Body of pancreas (tissue), 4 donors: ENCODE results near the gene KRT15. TPM values are rescaled to one million over a fixed set of nuclear protein-coding genes. Genes with fewer than 3 reads are reported as not detected.

ENCODE experiments used
- ATAC-seq: fragments of 150-250 bp; one replicate; pipeline ENCODE4 v1.9.1; 2016
- DNase-seq, 4 donors: peaks; one replicate each; pipeline ENCODE4 v3.0.0-alpha.2; 2019
- H3K27ac ChIP-seq, 4 donors: fragments of 200-600 bp; sonication (generic); 1 replicate in 3 of 4; 2 replicates in 1 of 4; pipeline versions ENCODE4 v1.5.1 to v1.6.1; 2016 to 2019; ENCODE audit warnings: mild to moderate bottlenecking in 1 of 4, mixed read lengths in 1 of 4, moderate library complexity in 1 of 4
- H3K27me3 ChIP-seq, 2 donors: fragments of 200-600 bp; sonication (generic); one replicate each; pipeline ENCODE4 v1.6.0; 2016; ENCODE audit warnings: mild to moderate bottlenecking in 1 of 2
- H3K36me3 ChIP-seq, 2 donors: fragments of 200-600 bp; sonication (generic); replicated peaks in 1 of 2; 2 replicates each; pipeline ENCODE4 v1.5.1; 2016; ENCODE audit warnings: low read depth in 2 of 2; ENCODE audit not compliant: insufficient read depth in 1 of 2
- H3K4me1 ChIP-seq: fragments of 200-600 bp; sonication (generic); one replicate; pipeline ENCODE4 v1.6.0; 2016
- H3K4me3 ChIP-seq, 2 donors: fragments of 200-600 bp; sonication (generic); 1 replicate in 1 of 2; 2 replicates in 1 of 2; pipeline ENCODE4 v1.5.1; 2016 to 2019
- H3K9me3 ChIP-seq, 3 donors: fragments of 200-600 bp; sonication (generic); 1 replicate in 2 of 3; 2 replicates in 1 of 3; pipeline ENCODE4 v1.5.1; 2016
- POLR2A ChIP-seq, 3 donors: fragments of 450-650 bp; IDR thresholded peaks; one replicate each; pipeline ENCODE4 v1.6.1; 2016; ENCODE audit warnings: antibody characterized with exemption in 3 of 3, mild to moderate bottlenecking in 2 of 3
- WGBS, 2 donors: methylation state at CpG; one replicate each; pipeline ENCODE4 v1.1.5; 2017; 5-methylcytosine and 5-hydroxymethylcytosine counted together
- intact Hi-C: fragments of 100-400 bp; cut with DNase I; formaldehyde crosslinking; loops from one replicate; pipeline ENCODE4 v1.15.1; 2023
- total RNA-seq, 2 donors: library from RNA; depleted of rRNA; stranded (reverse); fragments of >200 nt; gene quantifications; one replicate each; pipeline ENCODE4 v1.1.0, GENCODE V29; 2016
- TF ChIP-seq, protein P1 (sequence below), 7 experiments: fragments of 450-650 bp in 4 of 7; fragments of 200-600 bp in 3 of 7; sonication (generic) in 3 of 7; IDR thresholded peaks; one replicate each; pipeline ENCODE4 v1.5.1; 2016 to 2019; ENCODE audit warnings: antibody characterized with exemption in 7 of 7

KRT15 gene
- total RNA-seq, 2 donors from 2014 or later, result 0.52 TPM; not detected in 1

DNA sequence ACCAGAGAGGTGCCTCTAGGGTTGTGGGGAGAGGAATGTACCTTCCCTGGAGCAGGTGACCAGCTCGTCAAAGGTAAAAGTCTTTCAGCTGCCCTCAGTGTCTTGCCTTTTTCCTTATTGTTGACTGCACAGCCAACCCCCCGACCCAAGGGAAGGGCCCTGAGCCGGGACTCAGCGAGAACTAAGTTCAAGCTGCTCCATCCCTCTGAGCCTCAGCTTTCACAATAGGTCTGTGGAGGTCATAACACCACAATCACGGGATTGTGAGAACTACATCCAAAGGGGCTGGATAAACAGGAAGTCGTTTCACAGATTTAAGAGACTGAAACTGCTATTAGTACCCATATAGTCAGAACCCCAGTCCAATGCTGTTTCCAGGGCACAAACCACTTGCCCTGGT, 26.3 kb downstream of the KRT15 start:
- Histone ChIP-seq H3K4me3 (no peak overlapping the region), H3K36me3 (no peaks in the 10 kb centered on the region), H3K27ac (no peak overlapping the region), H3K27me3 (no peaks in the 10 kb centered on the region), H3K9me3 (no peaks in the 10 kb centered on the region), H3K4me1 (no peaks in the 10 kb centered on the region)
- intact Hi-C loops, result no loop called here
- ATAC-seq, result no peak
- DNase-seq, result peak in 1 of 4 donors; percentile 54
- WGBS, 2 donors, result 44 to 54% methylated on average over 5 to 6 of the region's 6 CpGs
- TF ChIP-seq, protein P1, sequence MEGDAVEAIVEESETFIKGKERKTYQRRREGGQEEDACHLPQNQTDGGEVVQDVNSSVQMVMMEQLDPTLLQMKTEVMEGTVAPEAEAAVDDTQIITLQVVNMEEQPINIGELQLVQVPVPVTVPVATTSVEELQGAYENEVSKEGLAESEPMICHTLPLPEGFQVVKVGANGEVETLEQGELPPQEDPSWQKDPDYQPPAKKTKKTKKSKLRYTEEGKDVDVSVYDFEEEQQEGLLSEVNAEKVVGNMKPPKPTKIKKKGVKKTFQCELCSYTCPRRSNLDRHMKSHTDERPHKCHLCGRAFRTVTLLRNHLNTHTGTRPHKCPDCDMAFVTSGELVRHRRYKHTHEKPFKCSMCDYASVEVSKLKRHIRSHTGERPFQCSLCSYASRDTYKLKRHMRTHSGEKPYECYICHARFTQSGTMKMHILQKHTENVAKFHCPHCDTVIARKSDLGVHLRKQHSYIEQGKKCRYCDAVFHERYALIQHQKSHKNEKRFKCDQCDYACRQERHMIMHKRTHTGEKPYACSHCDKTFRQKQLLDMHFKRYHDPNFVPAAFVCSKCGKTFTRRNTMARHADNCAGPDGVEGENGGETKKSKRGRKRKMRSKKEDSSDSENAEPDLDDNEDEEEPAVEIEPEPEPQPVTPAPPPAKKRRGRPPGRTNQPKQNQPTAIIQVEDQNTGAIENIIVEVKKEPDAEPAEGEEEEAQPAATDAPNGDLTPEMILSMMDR (IDR thresholded peaks at IDR 0.05), result no peak
- no peak for TF ChIP-seq POLR2A (IDR thresholded peaks at IDR 0.05)

DNA sequence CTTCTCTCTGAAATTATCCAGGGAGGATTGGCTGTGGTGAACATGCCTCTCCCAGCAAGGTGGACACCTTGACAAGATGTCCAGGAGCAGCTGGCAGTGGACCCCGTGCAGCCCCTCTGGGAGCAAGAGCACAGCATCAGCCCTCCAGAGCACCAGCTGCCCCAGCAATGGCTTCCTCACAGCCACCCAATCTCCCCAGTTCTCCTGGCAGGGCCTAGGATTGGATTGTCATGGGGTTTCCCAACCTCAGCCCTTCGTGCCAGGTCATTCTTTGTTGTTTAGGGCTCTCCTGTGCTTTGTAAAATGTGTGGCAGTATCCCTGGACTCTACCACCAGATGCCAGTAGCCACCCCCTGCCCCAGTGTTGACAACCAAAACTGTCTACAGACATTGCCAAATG, 27.2 kb downstream of the KRT15 start:
- Histone ChIP-seq H3K27ac (no peak overlapping the region), H3K36me3 (no peaks in the 10 kb centered on the region), H3K9me3 (no peaks in the 10 kb centered on the region), H3K27me3 (no peaks in the 10 kb centered on the region), H3K4me3 (no peak overlapping the region), H3K4me1 (no peaks in the 10 kb centered on the region)
- no peak for ATAC-seq
- TF ChIP-seq, protein P1 (IDR thresholded peaks at IDR 0.05), result no peak
- no peak for TF ChIP-seq POLR2A (IDR thresholded peaks at IDR 0.05)
- intact Hi-C loops, result no loop called here
- 67 to 78% methylated on average over 2 of the region's 2 CpGs for WGBS, 2 donors
- no peak for DNase-seq

DNA sequence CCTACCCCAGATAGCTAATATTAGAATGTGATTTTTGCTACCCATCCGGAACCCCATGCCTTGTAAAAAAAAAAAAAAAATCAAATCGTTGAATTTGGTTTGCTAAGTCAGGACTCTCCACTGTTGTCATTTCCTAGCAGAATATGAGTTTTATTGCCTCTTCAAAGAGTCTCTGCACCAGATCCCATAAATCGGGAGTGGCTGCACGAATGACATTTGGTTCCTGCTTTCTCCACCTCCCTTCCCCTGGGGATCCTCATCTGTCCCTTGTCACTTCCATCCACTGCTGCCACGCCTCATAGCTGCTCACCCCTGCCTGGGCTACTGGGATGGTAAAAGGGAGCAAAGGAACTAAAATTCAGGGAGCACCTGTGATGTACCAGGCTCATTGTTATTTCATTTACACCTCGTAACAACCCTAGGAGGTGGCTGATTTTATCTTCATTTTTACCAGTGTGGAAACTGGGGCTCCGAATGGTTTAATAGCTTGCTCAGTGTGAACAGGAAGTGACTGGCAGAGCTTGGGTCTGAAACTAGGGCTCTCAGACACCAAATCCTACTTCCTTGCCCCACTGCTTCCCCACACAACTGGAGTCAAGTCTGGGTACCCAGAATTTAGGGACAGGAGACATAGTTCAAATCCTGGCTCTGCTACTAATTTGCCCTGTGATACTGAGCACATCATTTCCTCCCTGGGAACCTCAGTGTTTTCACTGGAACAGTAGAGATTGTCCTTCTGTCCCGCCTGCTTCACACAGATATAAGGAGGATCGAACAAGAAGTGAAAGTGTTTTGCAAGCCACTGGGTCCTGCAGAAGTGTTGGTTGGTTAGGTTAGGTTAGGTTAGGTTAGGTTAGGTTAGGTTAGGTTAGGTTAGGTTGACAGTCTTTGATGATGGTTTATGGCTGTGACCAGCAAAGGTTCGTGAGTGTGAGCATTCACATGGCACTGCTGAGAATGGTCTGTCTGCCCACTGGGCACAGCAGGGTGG, 28.4 kb downstream of the KRT15 start:
- 59 to 62% methylated on average over 10 of the region's 10 CpGs for WGBS, 2 donors
- Histone ChIP-seq H3K27ac (no peak overlapping the region), H3K36me3 (no peaks in the 10 kb centered on the region), H3K9me3 (no peaks in the 10 kb centered on the region), H3K4me1 (no peaks in the 10 kb centered on the region), H3K27me3 (no peaks in the 10 kb centered on the region), H3K4me3 (no peak overlapping the region)
- DNase-seq, result no peak
- ATAC-seq, result no peak
- intact Hi-C loops, result no loop called here
- TF ChIP-seq, protein P1 (IDR thresholded peaks at IDR 0.05), result no peak
- no peak for TF ChIP-seq POLR2A (IDR thresholded peaks at IDR 0.05)

DNA sequence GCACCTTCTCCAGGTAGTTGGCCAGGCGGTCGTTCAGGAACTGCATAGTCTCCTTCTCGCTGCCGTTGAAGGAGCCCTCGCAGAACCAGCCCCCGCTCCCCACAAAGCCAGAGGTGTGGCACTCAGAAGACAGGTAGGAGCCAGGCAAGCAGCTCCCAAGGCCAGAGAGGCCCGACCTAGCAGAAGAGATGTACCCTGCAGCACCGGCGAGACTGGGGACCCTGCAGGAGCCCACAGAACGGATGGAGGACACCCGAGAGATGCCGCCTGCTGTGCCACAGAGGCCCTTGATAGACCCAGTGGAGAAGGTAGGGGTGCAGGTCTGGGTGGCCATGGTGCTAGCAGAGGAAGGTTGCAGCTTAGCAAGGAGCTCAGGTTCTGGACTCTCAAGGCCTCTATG, 29.2 kb downstream of the KRT15 start, which contains the start of gene KRT36:
KRT36 (minus strand) TSS at position 380 of the 400 bp plus-strand sequence; CDS start at position 334, 46 bp downstream.
- ATAC-seq, result no peak
- Histone ChIP-seq H3K4me1 (no peaks in the 10 kb centered on the region), H3K4me3 (no peak within 1 kb of the TSS), H3K9me3 (no peaks in the 10 kb centered on the region), H3K27ac (no peak within 1 kb of the TSS), H3K27me3 (no peaks in the 10 kb centered on the region), H3K36me3 (no peaks in the 10 kb centered on the region)
- 81 to 87% methylated on average over 12 of the region's 12 CpGs for WGBS, 2 donors
- intact Hi-C loops, result no loop called here
- no peak for TF ChIP-seq POLR2A (IDR thresholded peaks at IDR 0.05)
- TF ChIP-seq, protein P1 (IDR thresholded peaks at IDR 0.05), result no peak
- no peak for DNase-seq
